ENCODE results near the gene PRDM5. TPM values are rescaled to one million over a fixed set of nuclear protein-coding genes. Genes with fewer than 3 reads are reported as not detected.

Gene PRDM5
- total RNA-seq, 1 donor from 2014 or later, result 12.2 TPM

- TF ChIP-seq CTCF (IDR thresholded peaks at IDR 0.05; ENCODE audit: borderline replicate concordance), result no peak
- Histone ChIP-seq H3K9me3 (replicated peaks) (no peaks in the 10 kb centered on the region), H3K27me3 (ENCODE audit: low read depth) (no peaks in the 10 kb centered on the region), H3K4me1 (peaks cover 5% of the 10 kb centered on the region), H3K27ac (replicated peaks) (no peak overlapping the region), H3K36me3 (no peaks in the 10 kb centered on the region), H3K4me3 (no peak overlapping the region)
- intact Hi-C loops (cut with micrococcal nuclease), result no loop called here
- no peak for DNase-seq
Observed at GRCh38 chr4:120870279-120870673, 52.2 kb downstream of the PRDM5 start.

GRCh38 chr4:120869613-120870278 lies 52.8 kb downstream of the PRDM5 start:
- no peak for TF ChIP-seq CTCF (IDR thresholded peaks at IDR 0.05; ENCODE audit: borderline replicate concordance)
- intact Hi-C loops (cut with micrococcal nuclease), result no loop called here
- DNase-seq, result no peak

GRCh38 chr4:120867506-120867905 lies 55.0 kb downstream of the PRDM5 start:
- DNase-seq, result no peak
- no peak for TF ChIP-seq CTCF (IDR thresholded peaks at IDR 0.05; ENCODE audit: borderline replicate concordance)
- Histone ChIP-seq H3K36me3 (no peaks in the 10 kb centered on the region), H3K4me3 (no peak overlapping the region), H3K27me3 (ENCODE audit: low read depth) (no peaks in the 10 kb centered on the region), H3K4me1 (no peaks in the 10 kb centered on the region), H3K9me3 (replicated peaks) (no peaks in the 10 kb centered on the region), H3K27ac (replicated peaks) (no peak overlapping the region)
- intact Hi-C loops (cut with micrococcal nuclease), result no loop called here

More at GRCh38 chr4:120869613-120870278, 52.8 kb downstream of the PRDM5 start:
- H3K36me3 ChIP-seq, result no peaks in the 10 kb centered on the region
- H3K27me3 ChIP-seq (ENCODE audit: low read depth), result no peaks in the 10 kb centered on the region
- no peak overlapping the region for H3K27ac ChIP-seq (replicated peaks)
- no peaks in the 10 kb centered on the region for H3K4me1 ChIP-seq
- no peaks in the 10 kb centered on the region for H3K9me3 ChIP-seq (replicated peaks)
- H3K4me3 ChIP-seq, result no peak overlapping the region

- no peak overlapping the region for H3K27ac ChIP-seq (replicated peaks)
- H3K4me3 ChIP-seq, result no peak overlapping the region
- intact Hi-C loops (cut with micrococcal nuclease), result no loop called here
- no peaks in the 10 kb centered on the region for H3K36me3 ChIP-seq
- TF ChIP-seq CTCF (IDR thresholded peaks at IDR 0.05; ENCODE audit: borderline replicate concordance), result no peak
- no peaks in the 10 kb centered on the region for H3K4me1 ChIP-seq
- no peaks in the 10 kb centered on the region for H3K9me3 ChIP-seq (replicated peaks)
- DNase-seq, result no peak
- no peaks in the 10 kb centered on the region for H3K27me3 ChIP-seq (ENCODE audit: low read depth)
Observed at GRCh38 chr4:120865985-120866384, 56.5 kb downstream of the PRDM5 start.

GRCh38 chr4:120864969-120865368 lies 57.6 kb downstream of the PRDM5 start:
- Histone ChIP-seq H3K27me3 (ENCODE audit: low read depth) (no peaks in the 10 kb centered on the region), H3K36me3 (no peaks in the 10 kb centered on the region)
- intact Hi-C loops (cut with micrococcal nuclease), result no loop called here

More at GRCh38 chr4:120864969-120865368, 57.6 kb downstream of the PRDM5 start:
- no peaks in the 10 kb centered on the region for H3K4me1 ChIP-seq
- H3K27ac ChIP-seq (replicated peaks), result no peak overlapping the region
- no peak for TF ChIP-seq CTCF (IDR thresholded peaks at IDR 0.05; ENCODE audit: borderline replicate concordance)
- DNase-seq, result no peak
- no peak overlapping the region for H3K4me3 ChIP-seq
- H3K9me3 ChIP-seq (replicated peaks), result no peaks in the 10 kb centered on the region

All from left ventricle myocardium inferior (tissue), 1 donor.